GM23338 (cell line): Measurements from ENCODE around the gene ZNF474. TPM values are rescaled to one million over a fixed set of nuclear protein-coding genes. Genes with fewer than 3 reads are reported as not detected.

Experiments
- CTCF ChIP-seq, 2 experiments: fragments of 200-600 bp in 1 of 2; sonication (generic) in 1 of 2; conservative IDR thresholded peaks; 2 replicates each; pipeline versions ENCODE4 v1.5.1 to v1.6.1; 2016 to 2017; ENCODE audit warnings: antibody characterized with exemption in 2 of 2, low read depth in 2 of 2, mild to moderate bottlenecking in 2 of 2, moderate library complexity in 1 of 2
- NANOG ChIP-seq: IDR thresholded peaks from 2 replicates; pipeline ENCODE4 v1.6.1; 2016; ENCODE audit warnings: antibody characterized with exemption, borderline replicate concordance
- polyA plus RNA-seq: library from polyadenylated mRNA; unstranded; fragments of >200 nt; fragmentation: Nextera tagmentation; extraction: Ambion mirVana; gene quantifications from 2 replicates; pipeline ENCODE4 v1.2.1, GENCODE V29; 2016
- total RNA-seq: library from RNA; depleted of rRNA; stranded (reverse); fragments of >200 nt; shearing (Covaris generic); gene quantifications from 2 replicates; pipeline ENCODE4 v1.2.3, GENCODE V29; 2014; rRNA removed
- TF ChIP-seq, protein P1 (sequence below): IDR thresholded peaks from one replicate; pipeline ENCODE4 v1.6.1; 2018; ENCODE audit warnings: antibody characterized with exemption; ENCODE audit not compliant: unreplicated experiment

The ZNF474 gene
- total and polyA plus RNA-seq, 2 experiments from 2014 or later = 0.59 TPM; not detected in 1

GRCh38 chr5:122202952-122203351 is 73.6 kb downstream of the ZNF474 start (continued):
- TF ChIP-seq CTCF (conservative IDR thresholded peaks at IDR 0.05; ENCODE audit: low read depth in 2 of 2) = no peak
- TF ChIP-seq, protein P1, sequence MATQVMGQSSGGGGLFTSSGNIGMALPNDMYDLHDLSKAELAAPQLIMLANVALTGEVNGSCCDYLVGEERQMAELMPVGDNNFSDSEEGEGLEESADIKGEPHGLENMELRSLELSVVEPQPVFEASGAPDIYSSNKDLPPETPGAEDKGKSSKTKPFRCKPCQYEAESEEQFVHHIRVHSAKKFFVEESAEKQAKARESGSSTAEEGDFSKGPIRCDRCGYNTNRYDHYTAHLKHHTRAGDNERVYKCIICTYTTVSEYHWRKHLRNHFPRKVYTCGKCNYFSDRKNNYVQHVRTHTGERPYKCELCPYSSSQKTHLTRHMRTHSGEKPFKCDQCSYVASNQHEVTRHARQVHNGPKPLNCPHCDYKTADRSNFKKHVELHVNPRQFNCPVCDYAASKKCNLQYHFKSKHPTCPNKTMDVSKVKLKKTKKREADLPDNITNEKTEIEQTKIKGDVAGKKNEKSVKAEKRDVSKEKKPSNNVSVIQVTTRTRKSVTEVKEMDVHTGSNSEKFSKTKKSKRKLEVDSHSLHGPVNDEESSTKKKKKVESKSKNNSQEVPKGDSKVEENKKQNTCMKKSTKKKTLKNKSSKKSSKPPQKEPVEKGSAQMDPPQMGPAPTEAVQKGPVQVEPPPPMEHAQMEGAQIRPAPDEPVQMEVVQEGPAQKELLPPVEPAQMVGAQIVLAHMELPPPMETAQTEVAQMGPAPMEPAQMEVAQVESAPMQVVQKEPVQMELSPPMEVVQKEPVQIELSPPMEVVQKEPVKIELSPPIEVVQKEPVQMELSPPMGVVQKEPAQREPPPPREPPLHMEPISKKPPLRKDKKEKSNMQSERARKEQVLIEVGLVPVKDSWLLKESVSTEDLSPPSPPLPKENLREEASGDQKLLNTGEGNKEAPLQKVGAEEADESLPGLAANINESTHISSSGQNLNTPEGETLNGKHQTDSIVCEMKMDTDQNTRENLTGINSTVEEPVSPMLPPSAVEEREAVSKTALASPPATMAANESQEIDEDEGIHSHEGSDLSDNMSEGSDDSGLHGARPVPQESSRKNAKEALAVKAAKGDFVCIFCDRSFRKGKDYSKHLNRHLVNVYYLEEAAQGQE = no peak
- TF ChIP-seq NANOG = no peak

Other genes starting within 250 kb of the ZNF474 start
- 28.5 and 34.5 TPM in 2 replicates for gene SRFBP1, start 167.6 kb upstream of the ZNF474 start, total RNA-seq
- 26.6 and 34.5 TPM in 2 replicates for gene SRFBP1, start 167.6 kb upstream of the ZNF474 start, polyA plus RNA-seq
- gene LOX, start 51.3 kb upstream of the ZNF474 start, total RNA-seq = 1.2 and 1.8 TPM in 2 replicates
- gene LOX, start 51.3 kb upstream of the ZNF474 start, polyA plus RNA-seq = 1.1 and 1.5 TPM in 2 replicates
- 8.0 and 11.9 TPM in 2 replicates for gene SNCAIP, start 182.7 kb downstream of the ZNF474 start, total RNA-seq
- 5.6 and 6.1 TPM in 2 replicates for gene SNCAIP, start 182.7 kb downstream of the ZNF474 start, polyA plus RNA-seq